Measurements from ENCODE around the gene EN1.

EN1 gene

GRCh38 chr2:118842661-118843482 lies 4.6 kb downstream of the EN1 start:
- no peak for DNase-seq

- no peak for DNase-seq
Measured at GRCh38 chr2:118841828-118842461, 5.5 kb downstream of the EN1 start.

GRCh38 chr2:118841450-118841827 lies 6.0 kb downstream of the EN1 start:
- no peak for DNase-seq

GRCh38 chr2:118838741-118839455 lies 8.6 kb downstream of the EN1 start:
- no peak for DNase-seq

- no peak for DNase-seq
Measured at GRCh38 chr2:118837621-118838020, 9.8 kb downstream of the EN1 start.

- DNase-seq, result no peak
Measured at GRCh38 chr2:118837067-118837466, 10.4 kb downstream of the EN1 start.

GRCh38 chr2:118836411-118836930 lies 11.0 kb downstream of the EN1 start:
- DNase-seq, result no peak

GRCh38 chr2:118835746-118836410 lies 11.6 kb downstream of the EN1 start:
- no peak for DNase-seq

GRCh38 chr2:118834901-118835745 lies 12.3 kb downstream of the EN1 start:
- no peak for DNase-seq

- no peak for DNase-seq
Measured at GRCh38 chr2:118834440-118834810, 13.0 kb downstream of the EN1 start.

GRCh38 chr2:118833716-118834439 lies 13.6 kb downstream of the EN1 start:
- DNase-seq, result no peak

GRCh38 chr2:118832791-118833715 lies 14.4 kb downstream of the EN1 start:
- DNase-seq, result no peak

GRCh38 chr2:118832071-118832790 lies 15.2 kb downstream of the EN1 start:
- DNase-seq, result no peak

GRCh38 chr2:118830881-118831280 lies 16.6 kb downstream of the EN1 start:
- no peak for DNase-seq

GRCh38 chr2:118830118-118830517 lies 17.3 kb downstream of the EN1 start:
- DNase-seq, result no peak

- no peak for DNase-seq
Measured at GRCh38 chr2:118826093-118826492, 21.4 kb downstream of the EN1 start.

GRCh38 chr2:118823633-118824032 lies 23.8 kb downstream of the EN1 start:
- no peak for DNase-seq

GRCh38 chr2:118822572-118822971 lies 24.9 kb downstream of the EN1 start:
- DNase-seq, result no peak

- no peak for DNase-seq
Measured at GRCh38 chr2:118822015-118822414, 25.4 kb downstream of the EN1 start.

GRCh38 chr2:118817469-118817868 lies 30.0 kb downstream of the EN1 start:
- no peak for DNase-seq

Measured in activated effector memory CD4-positive, alpha-beta T cell treated with Interleukin-2 at 50 U/mL for 16 hours (primary cell).